GM21381 (cell line): ENCODE measurements around the gene PAWR.

ENCODE experiments used
- ATAC-seq: cut with Tn5 transposase; IDR thresholded peaks from one replicate; pipeline ENCODE4 v1.9.1; 2021; ENCODE audit warnings: mild to moderate bottlenecking, moderate library complexity; ENCODE audit not compliant: unreplicated experiment

The PAWR gene, protein sequence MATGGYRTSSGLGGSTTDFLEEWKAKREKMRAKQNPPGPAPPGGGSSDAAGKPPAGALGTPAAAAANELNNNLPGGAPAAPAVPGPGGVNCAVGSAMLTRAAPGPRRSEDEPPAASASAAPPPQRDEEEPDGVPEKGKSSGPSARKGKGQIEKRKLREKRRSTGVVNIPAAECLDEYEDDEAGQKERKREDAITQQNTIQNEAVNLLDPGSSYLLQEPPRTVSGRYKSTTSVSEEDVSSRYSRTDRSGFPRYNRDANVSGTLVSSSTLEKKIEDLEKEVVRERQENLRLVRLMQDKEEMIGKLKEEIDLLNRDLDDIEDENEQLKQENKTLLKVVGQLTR

DNA sequence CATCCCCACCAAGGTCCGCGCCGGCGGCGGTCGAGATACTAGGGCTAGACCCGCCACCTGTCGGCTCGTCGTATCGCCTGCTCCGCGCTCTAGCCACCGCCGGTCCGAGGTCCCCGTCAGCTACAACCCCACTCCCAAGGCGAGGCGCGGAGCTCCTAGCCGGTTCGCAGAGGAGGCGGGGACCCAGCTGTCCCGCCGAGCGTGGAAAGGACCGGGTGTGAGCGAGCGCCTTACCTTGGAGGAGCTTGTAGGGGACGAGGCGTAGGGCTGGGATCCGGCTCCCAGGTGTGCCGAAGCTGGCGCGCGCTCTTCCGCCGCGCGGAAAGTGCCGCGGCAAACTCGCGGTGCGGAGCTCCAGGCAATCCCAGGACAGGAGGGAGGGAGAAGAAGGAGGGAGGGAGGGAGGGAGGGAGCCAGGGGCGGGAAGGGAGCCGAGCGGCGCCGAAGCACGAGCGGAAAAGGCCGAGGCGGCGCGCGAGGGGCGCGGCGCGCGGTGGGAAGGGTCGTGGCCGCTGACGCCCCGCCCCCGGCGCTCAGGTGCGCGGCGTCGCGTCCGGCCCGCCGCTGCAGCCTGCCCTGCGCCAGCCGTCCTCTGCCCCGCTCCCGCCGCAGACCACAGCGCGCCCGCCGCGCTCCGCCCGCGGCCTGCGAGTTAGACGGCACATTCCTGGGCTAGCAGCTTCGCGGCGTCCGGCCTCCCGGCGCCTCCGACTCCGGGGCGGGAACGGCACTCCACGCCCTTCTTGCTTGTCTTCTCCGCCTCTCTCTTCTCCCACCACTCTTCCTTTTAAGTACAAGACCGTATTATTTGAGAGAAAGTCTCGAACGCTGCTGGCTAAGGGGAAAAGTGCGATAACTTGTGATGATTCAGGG, at the start of gene PAWR:
PAWR (minus strand) TSS at position 327 of the 873 bp plus-strand sequence. CDS start 720 bp downstream, outside the sequence.
- ATAC-seq, result peak; percentile 59

DNA sequence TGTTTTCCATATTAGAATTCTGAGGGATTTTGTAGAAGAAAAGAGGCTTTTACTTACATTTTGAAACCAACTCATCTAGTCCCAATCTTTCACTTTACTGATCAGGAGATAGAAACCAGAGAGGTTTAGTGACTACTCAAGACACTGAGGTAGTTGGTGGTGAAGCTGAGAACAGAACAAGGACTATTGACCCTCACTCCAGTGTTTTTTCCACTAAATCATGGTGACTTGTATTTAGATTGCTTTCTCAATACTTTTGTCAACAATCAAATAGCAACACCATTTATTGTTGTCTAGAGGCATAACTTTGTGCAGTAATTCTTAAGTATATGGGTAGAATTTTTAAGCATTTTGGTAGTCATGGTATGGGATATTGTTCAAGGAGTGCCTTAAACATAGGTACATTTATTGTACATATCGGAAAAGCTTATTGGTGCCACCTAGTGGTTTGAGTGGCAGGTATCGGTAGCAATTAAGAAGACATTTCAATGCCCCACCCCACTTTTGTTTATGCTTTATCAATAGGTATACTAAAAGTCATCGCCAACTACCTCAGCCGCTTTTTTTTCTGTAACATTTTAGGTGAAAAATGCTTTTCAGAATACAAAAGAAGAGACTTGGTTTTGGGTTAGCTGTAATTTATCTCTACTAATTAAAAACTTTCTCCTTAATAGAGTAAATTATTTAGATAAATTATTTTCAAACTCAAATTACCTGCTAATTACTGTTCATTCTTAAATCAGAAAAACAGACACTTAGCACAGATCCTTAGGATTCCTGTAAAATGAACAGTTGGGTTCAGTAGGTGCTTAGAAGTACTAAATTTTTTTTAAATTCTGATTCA, 47.3 kb upstream of the PAWR start:
- ATAC-seq, result peak; percentile 85

DNA sequence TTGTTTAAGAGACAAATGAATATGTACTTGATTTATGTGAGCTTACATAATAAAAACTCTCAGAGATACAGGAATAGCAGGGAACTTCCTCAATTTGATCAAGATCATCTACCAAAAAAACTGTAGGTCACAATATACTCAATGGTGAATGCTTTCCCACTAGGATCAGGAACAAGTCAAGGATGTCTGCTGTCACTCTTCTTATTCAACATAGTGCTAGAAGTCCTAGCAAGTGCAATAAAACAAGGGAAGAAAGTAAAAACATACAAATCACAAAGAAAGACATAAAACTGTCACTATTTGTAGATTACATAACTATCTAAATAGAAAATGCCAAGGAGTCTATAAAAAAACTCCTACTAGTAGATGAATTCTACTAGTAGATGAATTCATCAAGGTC, 41.9 kb upstream of the PAWR start:
- ATAC-seq, result no peak

DNA sequence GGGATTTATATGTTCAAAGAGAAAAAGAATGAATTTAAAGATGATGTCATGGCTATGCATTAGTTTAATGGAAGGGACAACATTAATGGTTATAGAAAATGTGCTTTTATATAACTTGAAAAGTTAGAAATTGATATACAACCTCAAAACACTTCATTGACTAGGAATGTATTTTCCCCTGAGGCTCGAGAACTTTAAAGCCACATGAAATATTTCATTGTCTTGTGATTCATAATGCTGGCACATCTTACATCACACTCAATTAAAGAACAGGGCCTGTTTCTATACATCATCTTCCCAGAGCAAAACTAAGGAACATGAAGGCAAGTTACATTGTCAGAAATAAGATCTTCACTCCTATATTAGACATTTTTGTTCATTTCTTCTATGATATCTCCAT, 35.2 kb upstream of the PAWR start:
- no peak for ATAC-seq

DNA sequence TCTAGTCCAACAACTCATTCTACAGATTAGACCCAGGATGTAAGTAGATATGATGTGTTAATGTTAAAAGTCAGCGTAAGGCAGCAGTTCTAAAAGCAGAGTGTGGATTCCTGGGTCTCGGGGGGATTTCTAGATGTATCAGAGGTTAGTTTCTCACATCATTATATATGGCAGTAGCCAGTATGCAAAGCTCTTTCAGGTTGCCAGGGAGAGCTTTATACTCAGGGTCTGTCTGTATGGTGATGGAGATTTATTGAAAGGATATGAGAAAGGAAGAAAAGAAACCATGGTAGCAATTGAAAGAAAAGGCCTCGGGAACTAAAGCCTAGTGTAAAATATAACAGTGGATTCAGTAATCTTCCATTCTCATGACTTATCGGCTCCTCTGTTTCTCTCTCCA, 26.2 kb upstream of the PAWR start:
- ATAC-seq, result no peak

DNA sequence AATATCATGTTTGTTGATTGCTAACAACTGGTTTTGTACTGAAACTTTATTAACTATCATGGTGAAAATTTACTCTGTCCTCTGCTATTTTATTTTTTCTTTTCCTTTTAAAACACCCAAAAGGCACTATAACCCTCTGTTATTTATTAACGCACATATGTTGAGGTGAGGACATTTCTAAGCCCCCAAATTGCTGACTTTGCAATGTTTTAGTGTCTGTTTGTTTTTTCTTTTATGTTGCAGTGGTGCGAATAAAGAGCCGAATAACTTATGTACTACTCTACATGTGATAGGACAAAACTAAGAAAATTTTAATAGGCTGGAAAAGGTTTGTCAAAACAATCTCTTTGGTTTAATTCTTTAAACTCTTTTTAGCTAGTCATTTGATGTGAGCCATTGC, 24.5 kb upstream of the PAWR start:
- ATAC-seq, result no peak

DNA sequence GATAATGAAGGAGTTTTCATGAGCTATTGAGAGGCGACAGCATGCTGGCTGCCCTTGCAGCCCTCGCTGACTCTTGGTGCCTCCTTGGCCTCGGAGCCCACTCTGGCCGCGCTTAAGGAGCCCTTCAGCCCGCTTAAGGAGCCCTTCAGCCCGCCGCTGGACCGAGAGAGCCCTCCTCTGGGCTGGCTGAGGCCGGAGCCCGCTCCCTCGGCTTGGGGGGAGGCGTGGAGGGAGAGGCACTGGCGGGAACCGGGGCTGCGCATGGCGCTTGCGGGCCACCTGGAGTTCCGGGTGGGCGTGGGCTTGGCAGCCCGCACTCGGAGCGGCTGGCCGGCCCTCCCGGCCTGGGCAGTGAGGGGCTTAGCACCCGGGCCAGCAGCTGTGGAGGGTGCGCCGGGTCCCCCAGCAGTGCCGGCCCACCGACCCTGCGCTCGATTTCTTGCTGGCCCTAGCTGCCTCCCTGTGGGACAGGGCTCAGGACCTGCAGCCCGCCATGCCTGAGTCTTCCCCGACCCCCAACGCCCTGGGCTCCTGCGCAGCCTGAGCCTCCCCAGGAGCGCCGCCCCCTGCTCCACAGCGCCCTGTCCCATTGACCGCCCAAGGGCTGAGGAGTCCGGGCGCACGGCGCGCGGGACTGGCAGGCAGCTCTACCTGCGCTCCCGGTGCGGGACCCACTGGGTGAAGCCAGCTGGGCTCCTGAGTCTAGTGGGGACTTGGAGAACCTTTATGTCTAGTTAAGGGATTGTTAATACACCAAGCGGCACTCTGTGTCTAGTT, 20.1 kb upstream of the PAWR start:
- no peak for ATAC-seq

DNA sequence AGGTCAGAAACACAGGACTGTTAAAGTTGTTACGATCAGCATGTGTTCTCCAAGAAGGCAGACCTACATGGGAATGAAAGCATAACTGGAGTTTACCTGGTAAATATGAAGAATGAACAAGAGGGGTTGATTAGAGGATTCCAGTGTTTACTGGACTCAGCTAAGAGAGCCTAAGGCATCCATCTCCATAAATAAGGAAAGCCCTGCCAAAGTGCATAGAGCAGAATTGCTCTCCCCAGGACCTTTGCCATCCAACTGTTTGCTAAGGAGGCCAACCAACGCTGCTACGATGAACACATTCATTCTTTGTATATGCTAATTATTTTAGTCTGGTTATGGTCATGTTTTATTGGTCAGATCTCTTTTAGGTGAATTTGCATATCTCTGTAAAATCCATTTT, 17.1 kb upstream of the PAWR start:
- no peak for ATAC-seq

DNA sequence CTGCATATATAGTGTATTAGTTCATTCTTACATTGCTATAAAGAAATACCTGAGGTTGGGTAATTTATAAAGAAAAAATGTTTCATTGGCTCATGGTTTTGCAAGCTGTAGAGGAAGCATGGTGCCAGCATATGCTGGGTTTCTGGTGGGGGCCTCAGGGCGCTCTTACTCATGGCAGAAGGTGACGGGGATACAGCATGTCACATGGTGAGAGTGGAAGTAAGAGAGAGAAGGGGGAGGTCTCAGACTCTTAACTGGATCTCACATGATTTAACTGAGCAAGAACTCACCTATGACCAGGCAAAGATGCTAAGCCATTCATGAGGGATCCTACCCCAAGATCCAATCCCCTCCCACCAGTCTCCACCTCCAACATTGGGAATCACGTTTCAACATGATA, 15.9 kb upstream of the PAWR start:
- ATAC-seq, result no peak

DNA sequence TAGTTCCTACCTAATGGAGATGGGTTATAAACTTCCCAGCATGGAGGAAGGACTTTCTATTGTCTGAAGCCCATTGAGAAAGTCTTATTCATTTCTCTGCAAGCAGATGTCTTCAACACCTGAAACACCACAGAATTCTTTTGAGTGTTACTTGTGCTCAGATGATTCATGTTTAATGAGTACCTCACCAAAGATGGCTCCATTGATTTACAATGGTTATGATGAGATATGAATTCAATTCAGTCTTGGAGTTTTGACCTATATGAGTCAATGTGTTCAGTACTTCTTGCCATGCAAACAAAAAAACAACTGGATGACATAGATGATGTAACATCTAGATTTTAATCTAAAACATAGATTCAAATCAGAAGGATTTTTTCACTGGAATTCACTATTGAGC, 15.4 kb upstream of the PAWR start:
- ATAC-seq, result no peak

DNA sequence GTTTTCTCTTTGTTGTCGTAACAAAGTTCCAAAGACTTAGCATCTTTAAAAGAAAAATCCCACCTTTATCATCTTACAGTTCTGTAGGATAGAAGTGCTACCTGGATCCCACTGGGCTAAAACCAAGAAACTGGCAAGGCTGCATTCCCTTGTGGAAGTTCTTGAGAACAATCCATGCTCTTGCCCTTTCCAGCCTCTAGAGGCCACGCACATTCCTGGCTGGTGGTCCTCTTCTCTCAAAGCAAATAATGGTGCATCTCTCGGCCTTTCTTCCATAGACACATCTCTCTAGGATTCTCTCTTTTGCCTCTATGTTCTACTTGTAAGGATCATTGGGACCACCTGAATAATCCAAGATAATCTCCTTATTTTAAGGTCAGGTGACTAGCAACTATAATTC, 8.2 kb upstream of the PAWR start:
- no peak for ATAC-seq

DNA sequence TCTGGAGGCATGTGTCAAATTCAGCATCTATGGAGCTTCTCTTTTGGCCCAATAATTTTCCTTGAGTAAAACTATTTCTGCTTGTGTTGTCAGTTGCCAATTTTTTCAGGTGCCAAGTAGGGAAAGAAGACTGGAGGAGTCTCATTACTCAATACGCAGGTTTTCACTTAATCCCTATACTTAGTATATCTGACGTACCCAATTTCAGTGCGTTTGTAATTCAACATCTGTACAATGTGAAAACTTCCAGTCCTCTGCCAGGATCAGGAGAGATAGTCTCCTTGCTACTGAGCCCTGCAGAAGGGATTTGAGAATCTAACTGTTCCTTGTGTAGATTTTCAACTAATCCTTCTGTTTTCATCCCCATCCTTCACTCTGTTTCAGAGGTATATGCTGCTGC, 5.7 kb upstream of the PAWR start:
- no peak for ATAC-seq

DNA sequence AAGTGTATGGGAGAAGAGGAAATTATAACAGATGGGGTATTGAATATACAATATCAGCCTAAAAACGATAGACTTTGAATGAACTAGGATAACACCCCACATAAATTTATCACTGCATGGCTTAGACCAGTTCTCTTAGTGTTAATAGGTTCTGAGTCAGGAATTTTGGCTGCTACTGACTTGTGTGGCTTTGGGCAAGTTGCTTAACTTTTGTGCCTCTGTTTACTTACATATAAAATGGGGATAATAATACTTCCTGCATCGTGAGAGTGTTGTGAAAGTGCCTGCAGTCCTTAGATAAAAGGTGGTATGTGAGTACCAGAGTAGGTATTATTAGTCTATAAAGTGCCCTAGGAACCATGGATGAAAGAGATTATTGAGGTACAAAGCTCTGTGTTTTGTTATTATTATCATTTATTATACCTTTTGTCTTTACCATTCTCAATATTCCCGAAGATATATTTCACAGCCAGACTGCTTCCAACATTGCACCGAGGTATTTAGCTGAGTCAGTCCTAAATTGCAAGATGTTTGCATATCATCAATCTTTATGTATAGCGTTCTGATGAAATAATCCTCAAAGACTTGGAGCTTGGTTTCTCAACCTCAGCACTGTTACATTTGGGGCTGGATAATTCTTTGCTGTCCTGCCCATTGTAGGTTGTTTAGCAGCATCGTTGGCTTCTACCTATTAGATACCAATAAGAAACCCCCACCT, 2.3 kb upstream of the PAWR start:
- no peak for ATAC-seq

DNA sequence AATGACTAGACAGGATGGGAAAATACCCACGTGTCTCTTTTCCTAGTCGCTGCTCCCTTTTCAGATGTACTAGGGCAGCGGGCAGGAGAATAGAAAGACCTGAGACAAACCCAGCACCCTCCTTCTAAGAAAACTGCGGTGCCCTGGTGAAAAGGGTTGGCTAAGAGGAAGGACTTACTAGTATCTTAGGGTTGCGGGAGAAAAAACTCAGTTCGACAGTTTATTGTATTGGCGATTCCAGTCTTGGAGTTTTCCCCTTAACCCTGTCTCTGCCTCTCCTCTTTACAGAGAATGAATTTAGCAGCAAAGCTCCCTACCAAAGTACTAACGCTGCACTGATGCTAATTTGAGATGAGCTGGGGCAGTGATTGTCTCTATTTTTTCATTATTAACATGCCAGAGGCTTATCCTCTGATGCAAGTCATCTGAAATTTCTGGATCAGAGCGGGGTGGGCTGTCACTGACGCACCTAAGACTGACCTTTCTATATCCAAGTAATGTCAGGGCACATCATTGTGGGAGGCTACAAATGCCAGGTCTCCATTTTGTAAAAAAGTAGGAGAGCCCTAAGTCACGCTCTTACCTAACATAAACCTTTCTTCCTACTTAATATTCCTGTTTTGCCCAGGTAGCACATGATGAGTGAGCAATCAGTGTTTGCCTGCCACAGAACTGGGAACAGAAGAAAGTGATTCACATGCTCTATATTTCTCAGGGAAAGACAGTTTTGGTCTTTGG, 916 bp upstream of the PAWR start:
- no peak for ATAC-seq

DNA sequence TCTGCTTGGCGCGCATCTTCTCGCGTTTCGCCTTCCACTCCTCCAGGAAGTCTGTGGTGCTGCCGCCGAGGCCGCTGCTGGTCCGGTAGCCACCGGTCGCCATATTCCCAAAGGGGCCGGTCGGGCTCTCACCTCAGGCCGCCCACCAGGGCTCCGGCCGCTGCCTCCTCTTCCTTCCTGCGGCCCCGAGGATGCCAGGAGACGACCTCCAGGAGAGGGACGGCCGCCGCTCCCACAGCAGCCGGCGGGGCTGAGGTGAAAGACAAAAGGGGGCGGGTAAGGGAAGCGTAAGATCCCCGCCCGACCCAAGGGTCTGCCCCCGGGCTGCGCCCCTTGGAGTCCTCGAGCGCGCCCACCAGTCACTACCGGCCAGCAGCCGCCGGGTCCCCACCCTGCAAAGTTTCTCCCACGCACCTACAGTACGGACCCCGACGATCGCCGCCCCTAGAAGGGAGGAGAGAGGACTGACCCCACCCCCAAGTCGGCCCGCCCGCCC, 574 bp downstream of the PAWR start:
- ATAC-seq, result peak; percentile 26

DNA sequence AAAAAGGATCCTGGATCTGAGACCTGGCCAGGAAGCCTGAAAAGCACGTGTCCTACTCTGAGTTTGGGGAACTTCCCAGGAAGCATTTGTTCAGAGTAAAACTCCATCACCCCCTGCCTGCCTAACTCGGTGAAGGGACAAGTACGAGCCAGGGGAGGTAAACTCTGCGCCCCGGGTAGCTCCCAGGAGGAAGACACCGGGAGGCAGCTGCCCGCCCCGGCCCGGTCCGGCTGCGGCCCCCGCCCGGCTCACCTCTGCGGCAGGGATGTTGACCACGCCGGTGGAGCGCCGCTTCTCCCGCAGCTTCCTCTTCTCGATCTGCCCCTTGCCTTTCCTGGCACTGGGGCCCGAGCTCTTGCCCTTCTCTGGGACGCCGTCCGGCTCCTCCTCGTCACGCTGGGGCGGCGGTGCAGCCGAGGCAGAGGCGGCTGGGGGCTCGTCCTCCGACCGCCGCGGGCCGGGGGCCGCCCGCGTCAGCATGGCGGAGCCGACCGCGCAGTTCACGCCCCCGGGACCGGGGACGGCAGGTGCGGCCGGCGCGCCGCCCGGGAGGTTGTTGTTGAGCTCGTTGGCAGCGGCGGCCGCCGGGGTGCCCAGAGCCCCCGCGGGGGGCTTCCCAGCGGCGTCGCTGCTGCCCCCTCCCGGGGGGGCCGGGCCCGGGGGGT, 1.2 kb downstream of the PAWR start:
- ATAC-seq, result peak; percentile 23

DNA sequence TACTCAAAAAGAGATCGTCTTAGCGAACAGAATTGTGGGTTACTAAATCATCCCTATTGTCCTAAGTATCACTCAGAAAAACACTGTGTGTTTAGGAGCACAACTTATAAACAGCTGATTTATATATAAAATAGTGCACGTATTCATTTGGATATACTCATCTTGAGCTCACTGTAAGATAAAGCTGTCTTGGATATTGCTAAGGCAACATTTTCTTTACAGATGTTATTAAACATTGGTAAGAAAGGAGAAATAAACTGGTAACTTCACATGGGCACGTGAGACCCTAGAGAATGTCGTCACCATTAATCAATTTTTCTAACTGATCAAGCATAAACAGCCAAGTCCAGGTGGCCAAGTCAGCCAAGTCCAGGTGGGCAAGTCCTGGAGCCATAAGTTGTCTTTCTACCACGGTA, 1.7 kb downstream of the PAWR start:
- no peak for ATAC-seq

DNA sequence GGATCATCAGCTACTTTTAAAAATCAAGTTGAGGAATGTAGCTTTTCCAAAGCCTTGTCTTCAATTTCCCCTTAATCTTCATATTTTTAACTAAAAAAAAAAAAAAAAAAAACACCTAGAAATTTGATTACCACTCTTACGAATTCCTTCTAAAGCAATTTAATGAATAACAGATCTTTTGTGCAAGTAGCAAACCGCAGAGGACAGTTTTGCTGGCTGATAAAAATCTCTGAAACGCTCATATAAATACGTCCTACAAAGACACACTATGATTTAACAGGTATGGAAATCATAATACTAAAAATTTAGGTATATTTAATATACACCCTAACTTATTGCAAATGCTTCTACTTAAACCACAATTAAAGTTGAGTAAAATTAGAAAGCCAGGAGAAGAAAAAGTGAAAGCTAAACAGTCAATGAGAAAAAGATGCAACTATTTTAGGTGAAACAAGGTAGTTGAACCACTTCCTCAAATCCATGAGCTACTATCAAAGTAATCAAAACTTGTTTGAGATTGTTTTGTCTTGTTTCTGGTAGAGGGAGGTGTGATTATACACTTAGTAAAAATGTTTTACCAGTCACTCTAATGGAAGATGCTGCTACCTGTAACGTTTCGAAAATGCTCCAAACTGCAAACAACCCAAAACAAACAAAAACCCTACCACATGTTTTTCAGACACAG, 2.2 kb downstream of the PAWR start:
- ATAC-seq, result no peak
